GM12801 (cell line): ENCODE measurements around the gene CARD16.

Experiments used
- TF ChIP-seq, protein P1 (sequence below): IDR thresholded peaks from one replicate; pipeline ENCODE4 v1.5.1; 2011; ENCODE audit warnings: control low read depth; ENCODE audit not compliant: insufficient read length; ENCODE audit errors: extremely low read depth

CARD16 gene

DNA sequence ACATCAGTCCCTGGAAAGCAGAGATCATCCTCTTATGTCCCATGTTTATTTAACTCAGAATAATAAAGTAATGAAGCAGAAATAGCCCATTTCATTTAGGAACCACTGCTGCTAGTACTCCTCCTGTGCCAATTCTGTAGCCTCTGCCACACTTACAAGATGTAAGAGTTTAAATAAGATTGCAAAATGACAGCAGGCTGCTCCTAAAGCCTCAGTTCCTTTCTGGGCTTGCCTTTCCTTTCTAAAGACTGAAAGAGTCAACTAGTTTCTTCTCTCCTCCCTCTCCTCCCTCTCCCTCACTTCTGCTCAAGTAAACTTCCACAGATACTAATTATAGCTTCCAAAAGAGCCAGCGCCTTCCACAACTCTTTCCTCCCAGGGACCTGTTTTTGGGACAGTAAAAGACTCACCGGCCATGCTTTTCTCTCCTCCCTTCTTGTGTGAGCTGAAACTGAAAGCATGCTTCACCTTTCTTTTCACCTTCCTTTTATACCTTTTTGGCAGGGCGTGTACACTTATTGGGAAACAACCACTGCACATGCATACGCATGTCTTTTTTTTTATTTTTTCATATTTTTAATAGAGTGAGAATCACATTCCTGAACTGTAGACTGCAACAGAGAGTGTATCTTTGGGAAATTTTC, 26.1 kb upstream of the CARD16 start:
- TF ChIP-seq, protein P1, sequence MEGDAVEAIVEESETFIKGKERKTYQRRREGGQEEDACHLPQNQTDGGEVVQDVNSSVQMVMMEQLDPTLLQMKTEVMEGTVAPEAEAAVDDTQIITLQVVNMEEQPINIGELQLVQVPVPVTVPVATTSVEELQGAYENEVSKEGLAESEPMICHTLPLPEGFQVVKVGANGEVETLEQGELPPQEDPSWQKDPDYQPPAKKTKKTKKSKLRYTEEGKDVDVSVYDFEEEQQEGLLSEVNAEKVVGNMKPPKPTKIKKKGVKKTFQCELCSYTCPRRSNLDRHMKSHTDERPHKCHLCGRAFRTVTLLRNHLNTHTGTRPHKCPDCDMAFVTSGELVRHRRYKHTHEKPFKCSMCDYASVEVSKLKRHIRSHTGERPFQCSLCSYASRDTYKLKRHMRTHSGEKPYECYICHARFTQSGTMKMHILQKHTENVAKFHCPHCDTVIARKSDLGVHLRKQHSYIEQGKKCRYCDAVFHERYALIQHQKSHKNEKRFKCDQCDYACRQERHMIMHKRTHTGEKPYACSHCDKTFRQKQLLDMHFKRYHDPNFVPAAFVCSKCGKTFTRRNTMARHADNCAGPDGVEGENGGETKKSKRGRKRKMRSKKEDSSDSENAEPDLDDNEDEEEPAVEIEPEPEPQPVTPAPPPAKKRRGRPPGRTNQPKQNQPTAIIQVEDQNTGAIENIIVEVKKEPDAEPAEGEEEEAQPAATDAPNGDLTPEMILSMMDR, result no peak

DNA sequence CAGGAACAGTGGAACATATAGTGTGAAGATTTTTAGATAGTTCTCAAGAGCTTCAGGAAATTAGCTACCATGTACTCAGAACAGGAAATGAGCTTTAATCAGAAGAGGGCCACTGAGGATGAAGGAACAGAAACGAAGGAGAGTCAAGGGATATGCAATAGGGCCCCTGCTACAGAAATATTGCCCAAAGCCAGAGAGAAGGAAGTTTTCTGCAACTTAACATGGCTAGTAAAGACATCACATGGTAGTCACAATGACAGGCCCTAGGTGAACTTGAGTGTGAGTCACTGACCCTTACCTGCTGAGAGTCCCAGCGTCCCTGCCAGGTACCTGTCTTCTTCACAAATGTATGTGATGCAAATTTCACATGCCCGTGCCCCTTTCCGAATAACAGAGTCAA, 25.2 kb upstream of the CARD16 start:
- TF ChIP-seq, protein P1, result no peak

DNA sequence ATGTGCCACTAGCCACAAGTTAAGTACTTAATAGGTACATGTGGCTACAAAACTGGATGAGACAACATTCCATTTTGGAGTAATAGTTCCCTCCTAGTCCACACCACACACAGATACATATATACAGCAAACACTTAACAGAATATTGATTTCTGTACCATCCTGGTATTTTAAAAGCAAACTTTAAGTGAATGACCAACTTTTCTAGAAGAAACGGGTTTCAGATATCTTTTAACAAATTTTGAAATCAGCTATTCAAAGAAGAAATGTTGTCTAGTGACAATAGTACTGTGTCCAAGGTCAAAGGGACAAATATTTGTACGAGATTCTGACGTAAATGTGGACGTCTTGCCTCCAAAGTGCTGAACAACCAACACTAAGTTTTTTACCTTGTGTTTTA, 12.3 kb upstream of the CARD16 start:
- TF ChIP-seq, protein P1, result no peak

DNA sequence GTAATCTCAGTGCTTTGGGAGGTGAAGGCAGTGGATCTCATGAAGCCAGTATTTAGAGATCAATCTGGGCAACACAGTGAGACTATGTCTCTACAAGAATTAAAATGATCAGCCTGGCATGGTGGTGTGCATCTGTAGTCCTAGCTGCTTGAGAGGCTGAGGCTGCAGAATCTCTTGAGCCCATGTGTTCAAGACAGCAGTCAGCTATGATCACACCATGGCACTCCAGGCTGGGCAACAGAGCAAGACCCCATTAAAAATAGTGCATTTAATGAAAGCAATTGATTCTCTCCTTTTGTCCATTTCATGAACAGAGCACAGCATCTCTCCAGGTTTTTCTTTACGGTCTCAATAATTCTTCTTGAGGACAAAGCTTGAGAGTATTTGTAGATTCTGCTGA, 11.3 kb upstream of the CARD16 start:
- TF ChIP-seq, protein P1, result no peak

DNA sequence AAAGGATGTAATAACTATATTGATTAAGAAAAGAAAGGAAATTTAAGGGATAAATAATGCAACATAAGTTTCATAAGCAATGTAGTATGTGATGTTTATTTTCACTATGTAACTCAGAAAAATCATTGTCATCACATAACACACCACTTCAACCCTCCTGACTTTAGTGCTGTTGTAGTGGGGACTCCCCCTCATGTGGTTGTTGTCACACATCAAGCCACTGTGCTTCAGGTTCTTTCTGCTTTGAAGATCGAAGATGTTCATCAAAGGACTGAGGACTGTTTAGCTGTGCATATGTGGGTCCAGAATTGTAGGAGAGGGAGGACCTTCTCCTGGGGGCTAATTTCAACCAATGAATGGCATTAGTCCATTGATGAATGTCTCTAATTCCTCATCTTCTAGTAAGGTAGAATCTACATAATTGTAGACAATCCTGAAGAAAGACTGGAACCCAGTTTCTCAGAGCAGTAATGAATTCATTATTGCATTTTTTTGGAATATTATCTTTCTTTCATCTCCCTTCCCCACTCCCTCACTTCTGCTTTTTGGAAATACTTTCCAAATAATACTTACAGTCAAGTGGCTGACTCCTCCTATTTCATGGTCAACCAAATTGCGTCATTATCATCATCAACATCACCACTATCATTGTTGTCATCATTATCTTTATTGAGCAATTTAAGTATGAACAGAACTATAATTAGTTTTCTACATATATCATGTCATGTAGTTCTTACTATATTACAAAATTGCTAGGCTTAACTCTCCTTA, 9.8 kb upstream of the CARD16 start:
- TF ChIP-seq, protein P1, result no peak

DNA sequence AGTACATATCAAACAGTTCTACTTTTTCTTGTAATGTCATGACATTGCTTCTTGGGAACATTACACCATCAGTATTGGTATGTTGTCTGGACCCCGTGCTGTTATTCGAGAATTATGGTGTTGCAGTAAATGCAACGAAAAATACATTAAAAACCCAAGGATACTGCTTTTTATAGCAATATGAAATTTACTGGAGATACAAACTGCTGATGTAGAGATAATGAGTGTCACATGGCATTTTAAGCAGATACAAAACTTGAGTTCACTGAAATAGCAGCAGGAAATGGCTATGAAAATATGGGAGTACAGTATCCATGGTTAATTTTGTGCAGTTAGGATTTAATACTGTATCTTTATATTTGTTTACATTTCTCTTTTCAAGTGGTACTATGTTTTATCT, 7.4 kb upstream of the CARD16 start:
- TF ChIP-seq, protein P1, result no peak

DNA sequence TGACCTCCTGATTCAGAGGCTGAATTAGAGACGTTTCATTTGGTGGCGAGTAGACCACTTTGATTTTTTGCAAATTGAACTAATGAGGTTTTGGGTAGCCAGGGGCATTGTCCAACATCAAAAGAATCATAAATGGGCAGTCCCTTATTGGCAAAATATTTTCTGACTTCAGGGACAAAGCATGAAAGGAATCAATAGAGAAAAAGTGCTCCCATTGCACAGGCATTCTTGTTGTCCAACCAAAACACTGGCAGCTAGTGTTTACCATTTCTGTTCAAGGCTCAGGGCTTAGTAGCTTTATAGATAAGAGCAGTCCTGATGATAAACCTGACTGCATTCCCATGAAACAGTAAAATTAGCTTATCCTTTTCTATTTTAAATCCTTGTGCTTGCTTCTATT, 6.4 kb upstream of the CARD16 start:
- TF ChIP-seq, protein P1, result no peak
